Fibroblast of upper back skin (primary cell): ENCODE data around the gene ELL3.
"Not testable (repeated sequence)": the region's sequence is repeated elsewhere in the genome, so short reads cannot be mapped to it uniquely, and the experiment has no call there.

Source experiments
- DNase-seq: peaks from one replicate; pipeline ENCODE4 v3.0.0-alpha.2; 2013

Gene ELL3

GRCh38 chr15:43776718-43777266, at the start of gene ELL3:
TSS of gene ELL3 (minus strand) at chr15:43776966. CDS start at chr15:43776901, 65 bp downstream.
- DNase-seq = peak; percentile 55

GRCh38 chr15:43826029-43826507, 49.3 kb upstream of the ELL3 start:
- no peak for DNase-seq

GRCh38 chr15:43825305-43825704, 48.5 kb upstream of the ELL3 start:
- not testable (repeated sequence) for DNase-seq

- peak; percentile 98 for DNase-seq
Measured at GRCh38 chr15:43824302-43825246, 47.8 kb upstream of the ELL3 start, which contains the start of gene MFAP1. TSS of gene MFAP1 (minus strand) at chr15:43824690. CDS start at chr15:43824569, 121 bp downstream.

GRCh38 chr15:43821505-43821904, 44.7 kb upstream of the ELL3 start:
- DNase-seq = no peak

GRCh38 chr15:43815064-43815463, 38.3 kb upstream of the ELL3 start:
- not testable (repeated sequence) for DNase-seq

- no peak for DNase-seq
Measured at GRCh38 chr15:43808960-43809678, 32.4 kb upstream of the ELL3 start.

- DNase-seq = no peak
Measured at GRCh38 chr15:43808435-43808950, 31.7 kb upstream of the ELL3 start.

GRCh38 chr15:43802676-43803075, 25.9 kb upstream of the ELL3 start:
- DNase-seq = not testable (repeated sequence)

- DNase-seq = peak; percentile 87
Measured at GRCh38 chr15:43800286-43801141, 23.7 kb upstream of the ELL3 start, which contains the start of gene HYPK. TSS of gene HYPK (plus strand) at chr15:43800599. CDS start at chr15:43800623, 24 bp downstream.

- DNase-seq = no peak
Measured at GRCh38 chr15:43799945-43800285, 23.1 kb upstream of the ELL3 start, which contains the start of gene SERINC4. TSS of gene SERINC4 (minus strand) at chr15:43800220. CDS start at chr15:43799986, 234 bp downstream.

GRCh38 chr15:43799209-43799944, 22.6 kb upstream of the ELL3 start:
- DNase-seq = no peak

GRCh38 chr15:43796566-43796965, 19.8 kb upstream of the ELL3 start:
- DNase-seq = no peak

- no peak for DNase-seq
Measured at GRCh38 chr15:43795997-43796396, 19.2 kb upstream of the ELL3 start.

- no peak for DNase-seq
Measured at GRCh38 chr15:43795197-43795596, 18.4 kb upstream of the ELL3 start.

GRCh38 chr15:43794269-43795037, 17.7 kb upstream of the ELL3 start:
- peak; percentile 49 for DNase-seq

GRCh38 chr15:43793647-43794046, 16.9 kb upstream of the ELL3 start:
- DNase-seq = no peak

- DNase-seq = peak; percentile 28
Measured at GRCh38 chr15:43792761-43793476, 16.2 kb upstream of the ELL3 start.

- DNase-seq = peak; percentile 100
Measured at GRCh38 chr15:43791993-43792760, 15.4 kb upstream of the ELL3 start, which contains the start of gene SERF2. TSS of gene SERF2 (plus strand) at chr15:43792320. CDS start at chr15:43792377, 57 bp downstream.
